ENCODE results near the gene OASL. TPM values are rescaled to one million over a fixed set of nuclear protein-coding genes. Genes with fewer than 3 reads are reported as not detected.

The OASL gene
- total RNA-seq, 4 donors from 2014 or later: 0.26 to 0.75 (median 0.46) TPM

- H3K27ac ChIP-seq (replicated peaks in 1 of 4): no peak overlapping the region
- no peak for DNase-seq (ENCODE audit: extremely low spot score)
- no peaks in the 10 kb centered on the region for H3K9me3 ChIP-seq
- TF ChIP-seq POLR2AphosphoS5 (IDR thresholded peaks at IDR 0.05) (no peak), EP300 (IDR thresholded peaks at IDR 0.05) (no peak), POLR2A (IDR thresholded peaks at IDR 0.05; ENCODE audit: low read depth) (no peak), CTCF (IDR thresholded peaks at IDR 0.05) (no peak)
- peaks cover 0 to 4% (median 0%) of the 10 kb centered on the region in 4 donors for H3K4me1 ChIP-seq
- WGBS: 81% methylated on average over 10 of the region's 10 CpGs
- H3K4me3 ChIP-seq: no peak overlapping the region
- H3K27me3 ChIP-seq: peaks cover 0 to 25% (median 0%) of the 10 kb centered on the region in 4 donors
- intact Hi-C loops (cut with DNase I): no loop called here
- H3K36me3 ChIP-seq: peaks cover 0 to 5% (median 0%) of the 10 kb centered on the region in 4 donors
Observed at GRCh38 chr12:121033625-121034349, 5.3 kb downstream of the OASL start.

GRCh38 chr12:121030576-121031212, 8.4 kb downstream of the OASL start:
- TF ChIP-seq CTCF (IDR thresholded peaks at IDR 0.05): no peak
- TF ChIP-seq EP300 (IDR thresholded peaks at IDR 0.05): no peak
- TF ChIP-seq POLR2AphosphoS5 (IDR thresholded peaks at IDR 0.05): no peak
- TF ChIP-seq POLR2A (IDR thresholded peaks at IDR 0.05; ENCODE audit: low read depth): no peak
- no peak overlapping the region for H3K4me3 ChIP-seq
- no peak for DNase-seq (ENCODE audit: extremely low spot score)
- intact Hi-C loops (cut with DNase I): no loop called here
- H3K9me3 ChIP-seq: no peaks in the 10 kb centered on the region
- no peaks in the 10 kb centered on the region for H3K4me1 ChIP-seq
- no peak overlapping the region for H3K27ac ChIP-seq (replicated peaks in 1 of 4)
- H3K27me3 ChIP-seq: peaks cover 0 to 5% (median 0%) of the 10 kb centered on the region in 4 donors
- H3K36me3 ChIP-seq: peaks cover 0 to 5% (median 2%) of the 10 kb centered on the region in 4 donors
- WGBS: 72% methylated on average over 10 of the region's 10 CpGs

- TF ChIP-seq EP300 (IDR thresholded peaks at IDR 0.05) (no peak), POLR2A (IDR thresholded peaks at IDR 0.05; ENCODE audit: low read depth) (no peak), POLR2AphosphoS5 (IDR thresholded peaks at IDR 0.05) (no peak), CTCF (IDR thresholded peaks at IDR 0.05) (no peak)
- H3K27ac ChIP-seq (replicated peaks in 1 of 4): no peak overlapping the region
- H3K4me1 ChIP-seq: no peaks in the 10 kb centered on the region
- DNase-seq (ENCODE audit: extremely low spot score): no peak
- intact Hi-C loops (cut with DNase I): no loop called here
- H3K4me3 ChIP-seq: no peak overlapping the region
- no peaks in the 10 kb centered on the region for H3K9me3 ChIP-seq
- peaks cover 0 to 5% (median 2%) of the 10 kb centered on the region in 4 donors for H3K36me3 ChIP-seq
- no peaks in the 10 kb centered on the region for H3K27me3 ChIP-seq
- WGBS: 85% methylated on average over 10 of the region's 10 CpGs
Observed at GRCh38 chr12:121026274-121027045, 12.6 kb downstream of the OASL start.

- 95% methylated on average over 11 of the region's 11 CpGs for WGBS
- DNase-seq (ENCODE audit: extremely low spot score): no peak
- no peak overlapping the region for H3K4me3 ChIP-seq
- H3K36me3 ChIP-seq: peaks cover 0 to 5% (median 2%) of the 10 kb centered on the region in 4 donors
- TF ChIP-seq CTCF (IDR thresholded peaks at IDR 0.05): no peak
- no peak for TF ChIP-seq POLR2AphosphoS5 (IDR thresholded peaks at IDR 0.05)
- no peak for TF ChIP-seq EP300 (IDR thresholded peaks at IDR 0.05)
- TF ChIP-seq POLR2A (IDR thresholded peaks at IDR 0.05; ENCODE audit: low read depth): no peak
- intact Hi-C loops (cut with DNase I): no loop called here
- no peaks in the 10 kb centered on the region for H3K4me1 ChIP-seq
- H3K9me3 ChIP-seq: no peaks in the 10 kb centered on the region
- no peak overlapping the region for H3K27ac ChIP-seq (replicated peaks in 1 of 4)
- no peaks in the 10 kb centered on the region for H3K27me3 ChIP-seq
Observed at GRCh38 chr12:121025442-121026226, 13.4 kb downstream of the OASL start.
